GM15510 (cell line): ENCODE results near the gene TBC1D9.

ENCODE experiments used
- POLR2A ChIP-seq: IDR thresholded peaks from 3 replicates; pipeline ENCODE4 v1.6.1; 2011; ENCODE audit warnings: borderline replicate concordance; ENCODE audit not compliant: insufficient read length; ENCODE audit errors: extremely low read depth

TBC1D9 gene

GRCh38 chr4:140602714-140603113 is 153.5 kb downstream of the TBC1D9 start:
- TF ChIP-seq POLR2A = no peak

GRCh38 chr4:140600408-140600807 is 155.8 kb downstream of the TBC1D9 start:
- no peak for TF ChIP-seq POLR2A

- TF ChIP-seq POLR2A = no peak
Measured at GRCh38 chr4:140595065-140595464, 161.1 kb downstream of the TBC1D9 start.

DNA sequence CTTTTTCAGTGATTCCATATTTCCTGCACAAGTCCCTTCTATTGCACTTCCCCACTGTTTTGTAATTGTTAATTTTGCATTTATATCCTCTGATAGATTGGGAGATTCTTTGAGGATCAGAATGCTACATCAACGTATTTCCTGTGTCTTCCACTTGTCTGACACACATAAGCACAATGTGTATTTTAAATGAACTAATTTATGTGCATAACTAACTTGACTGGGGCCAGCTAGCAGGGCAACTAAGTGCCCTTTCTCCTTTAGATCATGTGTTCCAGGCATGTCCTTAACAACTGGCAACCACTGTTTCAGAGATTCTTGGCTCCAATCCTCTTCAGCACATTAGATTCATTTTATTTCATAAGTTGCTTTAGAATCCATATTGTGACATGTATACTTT is 171.7 kb downstream of the TBC1D9 start:
- no peak for TF ChIP-seq POLR2A

- TF ChIP-seq POLR2A = no peak
Measured at GRCh38 chr4:140581078-140581477, 175.1 kb downstream of the TBC1D9 start.

DNA sequence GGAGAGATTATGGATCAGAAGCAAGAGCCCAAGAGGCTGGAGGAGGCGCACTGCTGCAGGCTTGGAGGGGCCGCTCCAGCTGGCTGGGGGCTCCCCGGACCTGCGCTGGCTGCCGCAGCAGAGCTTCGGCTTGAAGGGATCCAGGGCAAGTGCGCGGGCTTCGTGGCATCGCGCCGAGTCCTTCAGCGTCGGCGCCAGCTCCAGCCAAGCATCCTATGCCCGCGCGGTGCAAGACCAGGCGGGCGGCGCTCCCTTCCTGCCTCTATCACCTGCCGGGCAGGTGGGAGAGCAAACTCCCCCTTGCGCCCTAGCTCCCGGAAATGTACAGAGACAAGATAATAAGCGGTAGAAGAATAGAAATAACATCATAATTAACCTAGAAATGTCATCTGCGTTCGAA is 176.9 kb downstream of the TBC1D9 start:
- TF ChIP-seq POLR2A = no peak

DNA sequence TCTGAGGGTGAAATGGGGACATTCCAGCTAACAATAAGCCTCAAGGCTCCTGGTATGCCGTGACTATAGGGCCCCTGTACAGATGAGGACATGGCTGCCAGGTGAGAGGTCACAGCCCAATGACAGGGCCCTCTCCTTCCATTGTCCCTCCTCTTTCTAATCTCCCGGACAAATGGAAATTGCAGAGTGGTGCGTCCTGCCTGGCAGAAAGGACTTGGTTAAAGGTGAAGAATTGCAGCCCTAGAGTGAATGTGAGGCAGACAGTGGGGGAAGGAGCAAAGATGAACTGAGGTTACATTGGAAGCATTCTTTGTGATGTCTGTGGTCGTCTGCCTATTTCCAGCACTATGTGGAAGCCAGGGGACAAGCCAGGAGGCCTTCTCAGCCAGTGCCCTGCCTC is 180.7 kb downstream of the TBC1D9 start:
- TF ChIP-seq POLR2A = no peak

DNA sequence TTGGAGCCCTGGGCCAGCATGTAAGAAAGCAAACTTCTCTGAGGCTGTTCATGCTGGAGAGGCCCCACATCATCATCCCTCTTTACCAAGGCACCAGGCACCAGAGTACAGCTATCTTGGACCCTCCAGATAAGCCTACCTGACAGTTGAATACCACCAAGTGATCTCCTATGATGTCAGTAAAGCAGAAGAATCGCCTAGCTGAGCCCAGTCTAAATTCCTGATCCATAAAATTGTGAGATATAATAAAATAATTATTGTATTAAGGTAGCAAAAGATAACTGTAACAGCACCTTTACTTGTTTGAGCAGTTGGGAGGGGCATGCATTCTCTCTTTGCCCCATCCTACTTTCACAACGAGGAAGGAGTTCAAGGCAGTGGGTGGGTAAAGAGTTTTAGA is 184.6 kb downstream of the TBC1D9 start:
- no peak for TF ChIP-seq POLR2A
